K562 (cell line): ENCODE results near the gene ACAP3. TPM values are rescaled to one million over a fixed set of nuclear protein-coding genes. Genes with fewer than 3 reads are reported as not detected.

ENCODE experiments used
- ARNT ChIP-seq, 2 experiments: fragments of 450-650 bp; IDR thresholded peaks; 2 replicates each; pipeline ENCODE4 v1.6.1; 2016; ENCODE audit warnings: mild to moderate bottlenecking in 1 of 2
- ATF1 ChIP-seq, 2 experiments: fragments of 450-650 bp in 1 of 2; IDR thresholded peaks; 2 replicates each; pipeline ENCODE4 v1.6.1; 2016; ENCODE audit warnings: missing compliant biosample characterization in 1 of 2, missing genetic modification characterization in 1 of 2
- BHLHE40 ChIP-seq: IDR thresholded peaks from 2 replicates; pipeline ENCODE4 v1.6.1; 2011; ENCODE audit warnings: low read length, improper control_type of control experiment
- BRD9 ChIP-seq: fragments of 450-650 bp; IDR thresholded peaks from 2 replicates; pipeline ENCODE4 v1.6.1; 2018; ENCODE audit warnings: low read depth; ENCODE audit not compliant: partially characterized antibody
- CBFA2T2 ChIP-seq: fragments of 450-650 bp; conservative IDR thresholded peaks from 2 replicates; pipeline ENCODE4 v1.6.1; 2017; ENCODE audit warnings: mild to moderate bottlenecking
- CBX8 ChIP-seq: fragments of 200-600 bp; sonication (generic); IDR thresholded peaks from 2 replicates; pipeline ENCODE4 v1.6.1; 2012; ENCODE audit warnings: borderline replicate concordance, mixed run types, low read depth, mild to moderate bottlenecking, moderate library complexity, mixed read lengths, low read length, control low read depth, inconsistent platforms; ENCODE audit not compliant: poor library complexity, severe bottlenecking; ENCODE audit errors: extremely low read depth
- CHD2 ChIP-seq: IDR thresholded peaks from 2 replicates; pipeline ENCODE4 v1.6.1; 2011; ENCODE audit warnings: low read depth, low read length
- CSDE1 ChIP-seq, 2 experiments: fragments of 450-650 bp; IDR thresholded peaks; 2 replicates each; pipeline ENCODE4 v1.6.1; 2016; ENCODE audit warnings: mild to moderate bottlenecking in 1 of 2
- CXXC5 ChIP-seq: fragments of 250-450 bp; sonication (Bioruptor Pico); IDR thresholded peaks from 2 replicates; pipeline ENCODE4 v1.8.0; 2022; ENCODE audit warnings: inconsistent platforms, mild to moderate bottlenecking, moderate library complexity
- DPF2 ChIP-seq: fragments of 450-650 bp; IDR thresholded peaks from 2 replicates; pipeline ENCODE4 v1.6.1; 2016
- EGR1 ChIP-seq: fragments of 450-650 bp; conservative IDR thresholded peaks from 2 replicates; pipeline ENCODE4 v1.6.1; 2017; ENCODE audit warnings: mild to moderate bottlenecking
- ETV5 ChIP-seq: sonication (generic); formaldehyde crosslinking; IDR thresholded peaks from 2 replicates; pipeline ENCODE4 v1.4.0; 2020; ENCODE audit warnings: low read depth, mild to moderate bottlenecking, missing genetic modification reagents
- FOXM1 ChIP-seq, 2 experiments: fragments of 450-650 bp in 1 of 2; sonication (generic) in 1 of 2; formaldehyde crosslinking in 1 of 2; IDR thresholded peaks; 2 replicates each; pipeline versions ENCODE4 v1.6.1 to v1.9.0; 2017 to 2022; ENCODE audit warnings: low read depth in 2 of 2, mild to moderate bottlenecking in 2 of 2, missing genetic modification reagents in 1 of 2, moderate library complexity in 1 of 2
- GABPB1 ChIP-seq: sonication (generic); formaldehyde crosslinking; IDR thresholded peaks from 2 replicates; pipeline ENCODE4 v1.8.0; 2022; ENCODE audit warnings: mild to moderate bottlenecking, missing genetic modification reagents
- HMG20A ChIP-seq: fragments of 450-650 bp; formaldehyde crosslinking; conservative IDR thresholded peaks from 2 replicates; pipeline ENCODE4 v1.4.0; 2020; ENCODE audit warnings: mild to moderate bottlenecking, mixed read lengths
- HSF4 ChIP-seq: fragments of 250-450 bp; sonication (Bioruptor Pico); IDR thresholded peaks from 2 replicates; pipeline ENCODE4 v2.1.2; 2022; ENCODE audit warnings: mild to moderate bottlenecking, moderate library complexity, borderline replicate concordance
- KDM1A ChIP-seq, 2 experiments: fragments of 450-650 bp; IDR thresholded peaks; 2 replicates each; pipeline ENCODE4 v1.6.1; 2016; ENCODE audit warnings: mild to moderate bottlenecking in 2 of 2
- MAFG ChIP-seq: fragments of 450-650 bp; conservative IDR thresholded peaks from 2 replicates; pipeline ENCODE4 v1.6.1; 2016; ENCODE audit warnings: missing genetic modification characterization, missing compliant biosample characterization
- PHB ChIP-seq: fragments of 250-450 bp; sonication (Bioruptor Pico); IDR thresholded peaks from 2 replicates; pipeline ENCODE4 v1.5.0; 2021
- POLR2A ChIP-seq: fragments of 450-650 bp; conservative IDR thresholded peaks from 2 replicates; pipeline ENCODE4 v1.6.1; 2016
- POLR2AphosphoS5 ChIP-seq: IDR thresholded peaks from 2 replicates; pipeline ENCODE4 v1.6.1; 2011; ENCODE audit warnings: mild to moderate bottlenecking, low read depth, low read length, moderate library complexity; ENCODE audit not compliant: control insufficient read depth, insufficient read depth
- POLR2B ChIP-seq: fragments of 450-650 bp; IDR thresholded peaks from 2 replicates; pipeline ENCODE4 v1.6.1; 2018; ENCODE audit warnings: low read depth; ENCODE audit not compliant: partially characterized antibody
- RAD51 ChIP-seq: fragments of 450-650 bp; IDR thresholded peaks from 2 replicates; pipeline ENCODE4 v1.7.1; 2016; ENCODE audit warnings: low read depth, mild to moderate bottlenecking, borderline replicate concordance
- RBM17 ChIP-seq: fragments of 200-400 bp; formaldehyde crosslinking; IDR thresholded peaks from 2 replicates; pipeline ENCODE4 v1.6.1; 2017; ENCODE audit warnings: low read depth, mild to moderate bottlenecking, low read length, borderline replicate concordance
- TCFL5 ChIP-seq: fragments of 250-450 bp; sonication (Bioruptor Pico); conservative IDR thresholded peaks from 2 replicates; pipeline ENCODE4 v1.6.1; 2021; ENCODE audit warnings: mild to moderate bottlenecking, moderate library complexity, matching md5 sums
- TOE1 ChIP-seq, 2 experiments: fragments of 450-650 bp in 1 of 2; sonication (generic) in 1 of 2; formaldehyde crosslinking in 1 of 2; IDR thresholded peaks; 2 replicates each; pipeline versions ENCODE4 v1.7.1 to v1.8.0; 2016 to 2022; ENCODE audit warnings: borderline replicate concordance in 2 of 2, mild to moderate bottlenecking in 2 of 2, antibody characterized with exemption in 1 of 2, inconsistent platforms in 1 of 2, low read depth in 1 of 2, missing genetic modification reagents in 1 of 2, moderate library complexity in 1 of 2
- ZKSCAN8 ChIP-seq: fragments of 200-800 bp; sonication (Bioruptor generic); IDR thresholded peaks from 2 replicates; pipeline ENCODE4 v1.6.1; 2016; ENCODE audit warnings: missing genetic modification characterization, missing compliant biosample characterization
- ZNF445 ChIP-seq: fragments of 250-450 bp; sonication (Bioruptor Pico); IDR thresholded peaks from 2 replicates; pipeline ENCODE4 v1.4.0; 2020; ENCODE audit warnings: low read depth, mild to moderate bottlenecking, moderate library complexity
- polyA plus RNA-seq, 8 experiments: library from polyadenylated mRNA; depleted of rRNA in 4 of 8; stranded (reverse) in 5 of 8; unstranded in 3 of 8; fragments of >200 nt; fragmentation: Nextera tagmentation in 2 of 8; fragmentation: Illumina TruSeq in 1 of 8; extraction: Ambion mirVana in 2 of 8; extraction: Trizol in 1 of 8; gene quantifications; 2 replicates each; pipeline versions ENCODE4 v1.2.1 to v1.2.3, GENCODE V29; 2011 to 2014; ENCODE audit warnings: inconsistent platforms in 1 of 8, missing spikeins in 1 of 8
- total RNA-seq, 7 experiments: library from RNA; depleted of rRNA in 6 of 7; stranded (reverse); fragments of >200 nt in 6 of 7; fragmentation: Illumina TruSeq in 2 of 7; extraction: Trizol in 2 of 7; gene quantifications; 2 replicates each; pipeline versions ENCODE4 v1.2.1 to v1.2.3, GENCODE V29; 2011 to 2021; ENCODE audit warnings: low replicate concordance in 1 of 7
- TF ChIP-seq, protein P1 (sequence below): sonication (generic); IDR thresholded peaks from 2 replicates; pipeline ENCODE4 v1.6.1; 2016

The ACAP3 gene
- total and polyA plus RNA-seq, 9 of the 15 experiments (the other 6 are each of a cell fraction or from before 2014, with no cell fraction given): 0.01 to 49.0 (median 12.0) TPM

DNA sequence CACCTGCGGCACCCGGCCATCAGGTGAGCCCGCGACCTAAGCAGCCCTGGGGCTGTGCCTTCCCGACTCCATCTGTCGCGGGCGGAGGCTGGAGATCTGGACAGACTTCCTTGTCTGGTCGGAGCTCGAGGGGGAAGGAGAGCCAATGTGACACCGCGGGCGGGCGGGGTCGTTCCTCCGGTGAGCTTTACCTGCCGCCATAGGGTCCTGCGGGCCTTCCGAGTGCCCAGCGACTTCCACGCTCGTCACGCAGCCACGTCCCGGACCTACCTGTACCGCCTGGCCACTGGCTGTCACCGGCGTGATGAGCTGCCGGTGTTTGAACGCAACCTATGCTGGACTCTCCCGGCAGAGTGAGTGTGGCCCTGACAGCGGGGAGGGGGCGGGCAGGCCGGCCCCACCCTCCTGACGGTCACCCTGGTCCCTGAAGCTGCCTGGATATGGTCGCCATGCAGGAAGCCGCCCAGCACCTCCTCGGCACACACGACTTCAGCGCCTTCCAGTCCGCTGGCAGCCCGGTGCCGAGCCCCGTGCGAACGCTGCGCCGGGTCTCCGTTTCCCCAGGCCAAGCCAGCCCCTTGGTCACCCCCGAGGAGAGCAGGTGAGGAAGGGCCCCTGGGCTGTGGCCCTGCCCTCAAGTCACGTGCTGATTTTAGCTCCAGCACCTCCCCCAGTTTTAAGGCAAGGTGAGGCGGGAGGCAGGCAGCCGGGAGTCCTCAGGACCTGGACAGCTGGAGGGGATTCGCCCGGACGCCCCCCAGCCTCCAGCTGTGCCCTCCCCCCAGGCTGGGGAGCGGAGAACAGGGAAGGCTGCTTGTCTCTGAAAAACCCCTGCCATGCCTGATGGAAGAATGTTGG lies 1.8 kb upstream of the ACAP3 start (continued):
- TF ChIP-seq, protein P1, sequence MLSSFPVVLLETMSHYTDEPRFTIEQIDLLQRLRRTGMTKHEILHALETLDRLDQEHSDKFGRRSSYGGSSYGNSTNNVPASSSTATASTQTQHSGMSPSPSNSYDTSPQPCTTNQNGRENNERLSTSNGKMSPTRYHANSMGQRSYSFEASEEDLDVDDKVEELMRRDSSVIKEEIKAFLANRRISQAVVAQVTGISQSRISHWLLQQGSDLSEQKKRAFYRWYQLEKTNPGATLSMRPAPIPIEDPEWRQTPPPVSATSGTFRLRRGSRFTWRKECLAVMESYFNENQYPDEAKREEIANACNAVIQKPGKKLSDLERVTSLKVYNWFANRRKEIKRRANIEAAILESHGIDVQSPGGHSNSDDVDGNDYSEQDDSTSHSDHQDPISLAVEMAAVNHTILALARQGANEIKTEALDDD: no peak
- TF ChIP-seq ZKSCAN8 (CRISPR knock-in tag) (no peak), HMG20A (no peak), BRD9 (no peak), CSDE1 (IDR thresholded peaks at IDR 0.05) (no peak), ARNT (IDR thresholded peaks at IDR 0.05) (no peak), POLR2A (peak; percentile 60; the same call in 1 of the 2 replicates), TCFL5 (CRISPR knock-in tag) (no peak), POLR2AphosphoS5 (0 out of 2 replicates have a peak, but pooled peaks have one; percentile 4), HSF4 (CRISPR knock-in tag) (no peak), ATF1 (CRISPR knock-in tag; IDR thresholded peaks at IDR 0.05) (no peak), ATF1 (tag; IDR thresholded peaks at IDR 0.05) (no peak), CBFA2T2 (peak; percentile 43), CBX8 (no peak), ZNF445 (CRISPR knock-in tag) (no peak), RAD51 (peak; percentile 73; the same call in 1 of the 2 replicates), BHLHE40 (peak; percentile 80; the same call in 1 of the 2 replicates), CHD2 (no peak), CXXC5 (no peak; the same call in 1 of the 2 replicates), TOE1 (IDR thresholded peaks at IDR 0.05; ENCODE audit: borderline replicate concordance) (peak; percentile 87), TOE1 (CRISPR knock-in tag; IDR thresholded peaks at IDR 0.05; ENCODE audit: borderline replicate concordance, low read depth) (0 out of 2 replicates have a peak, but pooled peaks have one; percentile 19), GABPB1 (peak; percentile 15; the same call in 1 of the 2 replicates), RBM17 (no peak), MAFG (no peak), EGR1 (peak; percentile 36; the same call in 1 of the 2 replicates), DPF2 (0 out of 2 replicates have a peak, but pooled peaks have one; percentile 9), KDM1A (IDR thresholded peaks at IDR 0.05) (no peak), POLR2B (no peak), FOXM1 (IDR thresholded peaks at IDR 0.05; ENCODE audit: low read depth) (no peak), FOXM1 (CRISPR knock-in tag; IDR thresholded peaks at IDR 0.05; ENCODE audit: low read depth) (0 out of 2 replicates have a peak, but pooled peaks have one; percentile 34), ETV5 (CRISPR knock-in tag) (no peak), PHB (CRISPR knock-in tag) (no peak)
